GM19238 (cell line): ENCODE results near the gene DACT1.

ENCODE experiments used
- DNase-seq: peaks from one replicate; pipeline ENCODE4 v3.0.0; 2011; ENCODE audit warnings: low spot score; ENCODE audit not compliant: insufficient read length

DACT1 gene

DNA sequence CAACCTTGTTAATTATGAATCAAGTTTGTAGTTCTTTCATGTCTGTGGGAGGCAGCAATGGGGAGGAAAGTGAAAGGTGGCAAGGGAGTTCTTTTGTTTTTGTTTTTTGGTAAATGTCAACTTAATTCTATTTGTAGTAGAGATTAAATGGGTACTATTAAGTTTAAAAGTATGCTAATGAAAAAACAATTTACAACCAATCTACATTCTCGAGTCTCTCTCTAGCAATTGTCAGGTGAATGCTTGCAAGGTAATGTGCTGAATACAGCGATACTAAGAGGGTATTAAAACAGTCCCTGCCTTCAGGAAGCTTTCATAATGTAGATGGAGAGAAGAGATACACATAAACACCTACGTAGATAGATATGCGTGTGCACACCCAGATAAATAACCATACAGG lies 1.6 kb upstream of the DACT1 start:
- DNase-seq: no peak

DNA sequence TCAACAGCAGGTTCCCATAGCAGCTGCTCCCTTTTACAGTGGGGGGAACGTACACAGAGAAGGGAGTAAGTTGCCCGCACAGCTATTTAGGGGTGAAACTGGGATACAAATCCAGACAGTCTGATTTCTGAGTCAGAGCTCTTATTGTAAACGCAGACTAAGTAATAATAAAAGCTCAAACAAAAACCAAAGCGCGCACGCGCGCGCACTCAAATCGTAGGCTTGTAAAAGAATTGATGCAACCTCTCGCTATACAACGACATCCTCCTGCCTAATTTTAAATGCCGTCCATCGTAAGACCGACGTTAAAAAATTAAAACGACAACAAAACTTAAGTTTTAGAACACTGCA lies 747 bp upstream of the DACT1 start:
- DNase-seq: no peak

DNA sequence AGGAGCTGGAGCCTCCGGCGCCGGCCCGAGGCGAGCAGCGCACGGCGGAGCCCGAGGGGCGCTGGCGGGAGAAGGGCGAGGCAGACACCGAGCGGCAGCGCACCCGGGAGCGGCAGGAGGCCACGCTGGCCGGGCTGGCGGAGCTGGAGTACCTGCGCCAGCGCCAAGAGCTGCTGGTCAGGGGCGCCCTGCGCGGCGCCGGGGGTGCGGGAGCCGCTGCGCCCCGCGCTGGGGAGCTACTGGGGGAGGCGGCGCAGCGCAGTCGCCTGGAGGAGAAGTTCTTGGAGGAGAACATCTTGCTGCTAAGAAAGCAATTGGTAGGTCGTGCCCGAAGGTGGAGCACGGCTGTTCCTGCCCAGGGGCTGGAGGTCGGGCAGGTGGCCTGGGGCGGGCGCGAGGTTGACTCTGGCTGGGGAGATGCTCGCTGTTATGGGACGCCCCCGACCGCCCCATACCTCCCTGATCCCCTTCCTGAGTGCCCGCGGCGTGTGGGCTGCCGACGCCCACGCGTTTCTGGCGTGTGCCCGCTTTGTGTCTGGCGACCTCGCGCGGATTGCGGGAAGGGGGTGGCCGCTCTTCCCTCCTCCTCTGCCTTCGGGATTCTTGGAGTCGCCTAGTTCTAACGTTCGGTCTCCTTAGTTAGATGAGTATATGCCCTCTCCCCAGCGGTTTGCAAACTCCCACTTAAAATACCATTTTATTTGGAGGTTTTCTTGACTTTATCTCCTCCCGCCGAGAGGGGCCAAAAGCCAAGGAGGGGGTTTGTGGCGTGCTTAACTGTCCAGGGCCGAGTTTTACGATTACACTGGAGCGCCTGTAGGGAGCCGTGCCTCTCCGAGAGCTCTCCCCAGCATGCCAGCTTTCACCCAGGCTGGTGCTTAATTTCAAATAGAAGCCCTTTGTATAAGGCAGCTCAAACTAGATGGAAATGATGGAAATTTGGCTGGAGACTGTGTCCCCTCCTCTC lies 752 bp downstream of the DACT1 start:
- no peak for DNase-seq

DNA sequence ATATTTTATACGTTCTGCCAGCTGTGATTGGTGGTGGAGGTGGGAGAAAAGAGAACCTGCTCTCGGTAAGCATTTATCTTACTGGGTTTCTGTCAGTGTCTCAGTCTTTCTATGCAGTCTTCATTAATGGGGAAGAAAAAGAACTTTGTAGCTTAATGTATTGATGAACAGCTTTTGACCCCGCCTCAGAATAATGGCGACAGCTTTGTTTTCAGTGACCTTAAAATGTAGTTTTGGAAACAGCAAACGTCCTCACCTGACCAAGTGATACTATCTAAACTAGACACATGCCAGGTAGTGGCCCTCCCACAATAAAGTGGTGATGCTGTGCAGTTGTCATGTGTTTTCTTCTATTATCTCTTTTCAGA lies 1.4 kb downstream of the DACT1 start:
- no peak for DNase-seq

DNA sequence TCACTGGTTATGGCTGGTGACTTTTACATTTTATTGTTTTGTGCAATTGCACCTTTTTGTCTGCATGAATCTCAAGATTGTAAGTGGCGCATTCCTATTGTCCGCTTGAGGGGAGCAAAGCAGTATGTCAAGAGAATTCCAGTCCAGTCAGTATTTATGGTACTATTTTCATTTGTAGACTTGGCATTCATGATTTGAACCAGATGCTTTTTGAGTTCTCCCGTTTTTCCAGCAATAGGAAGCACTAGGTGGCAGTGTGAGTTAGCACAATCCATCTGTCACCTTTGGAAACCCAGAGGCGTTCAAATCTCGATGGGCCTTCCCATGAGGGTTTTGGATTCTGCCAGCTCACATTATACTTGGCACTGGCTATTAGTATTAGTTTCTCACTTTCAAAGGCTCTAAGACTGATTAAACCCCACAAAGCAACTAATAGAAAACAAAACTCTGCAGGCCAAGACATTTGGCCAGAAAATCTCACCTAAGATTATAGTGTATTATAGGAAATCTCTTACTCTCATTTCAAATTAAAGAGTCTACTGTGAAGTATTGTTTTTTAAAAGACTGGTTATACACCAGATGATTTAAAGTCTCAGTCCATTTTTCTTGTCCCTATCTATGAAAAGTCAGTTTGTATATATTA lies 2.2 kb downstream of the DACT1 start:
- DNase-seq: no peak

DNA sequence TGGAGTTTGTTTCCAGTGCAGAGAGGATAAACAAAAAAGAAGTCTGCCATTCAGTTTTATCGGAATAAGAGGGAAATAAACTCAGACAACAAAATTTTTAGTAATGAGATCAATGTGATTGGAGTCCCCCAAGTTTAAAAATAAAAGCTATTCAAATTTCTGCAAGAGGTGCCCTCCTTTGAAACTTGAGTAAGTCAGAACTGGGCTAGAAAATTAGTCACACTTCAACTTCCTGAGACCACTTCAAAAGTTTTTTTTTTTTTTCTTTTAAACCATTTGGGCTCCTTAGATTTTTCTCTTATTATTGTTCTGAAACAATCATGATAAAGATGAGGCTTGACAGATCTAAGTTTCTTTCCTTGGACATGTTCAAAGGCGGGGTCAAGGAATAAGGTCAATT lies 3.2 kb downstream of the DACT1 start:
- no peak for DNase-seq

DNA sequence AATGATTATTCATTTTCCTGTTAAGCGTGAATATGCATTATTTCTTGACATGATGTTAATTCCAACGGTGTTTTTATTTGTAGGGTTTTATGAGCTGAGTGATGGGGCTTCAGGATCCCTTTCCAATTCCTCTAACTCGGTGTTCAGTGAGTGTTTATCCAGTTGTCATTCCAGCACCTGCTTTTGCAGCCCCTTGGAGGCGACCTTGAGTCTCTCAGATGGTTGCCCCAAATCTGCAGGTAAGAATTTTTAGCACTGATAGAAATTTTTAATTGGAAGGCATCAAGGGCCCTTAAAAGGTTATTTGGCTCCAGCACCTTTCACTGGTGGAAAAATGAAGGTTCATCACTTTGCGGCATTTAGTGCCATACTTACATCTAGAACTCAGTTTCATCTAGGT lies 3.7 kb downstream of the DACT1 start:
- no peak for DNase-seq

DNA sequence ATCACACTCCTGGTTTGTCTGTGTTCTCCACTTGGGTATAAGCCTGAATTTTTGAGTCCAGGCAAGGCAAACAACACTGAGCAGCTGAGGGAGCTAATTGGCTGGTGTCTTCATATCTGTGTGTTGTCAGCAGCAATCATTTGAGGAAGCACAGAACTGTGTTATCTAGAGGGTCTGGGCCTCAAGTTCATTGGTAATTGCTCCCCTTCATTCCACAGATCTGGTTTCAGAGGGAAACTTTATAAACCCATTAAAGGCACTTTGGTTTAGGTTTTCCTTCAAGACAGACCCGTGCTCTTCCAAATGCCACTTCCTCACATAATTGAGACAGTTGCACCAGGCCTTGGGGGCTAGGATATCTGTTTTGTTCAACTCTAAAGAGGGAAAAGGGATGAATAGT lies 5.6 kb downstream of the DACT1 start:
- no peak for DNase-seq

DNA sequence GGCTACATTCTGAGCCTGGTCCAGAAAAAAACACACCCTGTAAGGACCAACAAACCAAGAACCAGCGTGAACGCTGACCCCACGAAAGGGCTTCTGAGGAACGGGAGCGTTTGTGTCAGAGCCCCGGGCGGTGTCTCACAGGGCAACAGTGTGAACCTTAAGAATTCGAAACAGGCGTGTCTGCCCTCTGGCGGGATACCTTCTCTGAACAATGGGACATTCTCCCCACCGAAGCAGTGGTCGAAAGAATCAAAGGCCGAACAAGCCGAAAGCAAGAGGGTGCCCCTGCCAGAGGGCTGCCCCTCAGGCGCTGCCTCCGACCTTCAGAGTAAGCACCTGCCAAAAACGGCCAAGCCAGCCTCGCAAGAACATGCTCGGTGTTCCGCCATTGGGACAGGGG lies 7.9 kb downstream of the DACT1 start:
- DNase-seq: no peak

DNA sequence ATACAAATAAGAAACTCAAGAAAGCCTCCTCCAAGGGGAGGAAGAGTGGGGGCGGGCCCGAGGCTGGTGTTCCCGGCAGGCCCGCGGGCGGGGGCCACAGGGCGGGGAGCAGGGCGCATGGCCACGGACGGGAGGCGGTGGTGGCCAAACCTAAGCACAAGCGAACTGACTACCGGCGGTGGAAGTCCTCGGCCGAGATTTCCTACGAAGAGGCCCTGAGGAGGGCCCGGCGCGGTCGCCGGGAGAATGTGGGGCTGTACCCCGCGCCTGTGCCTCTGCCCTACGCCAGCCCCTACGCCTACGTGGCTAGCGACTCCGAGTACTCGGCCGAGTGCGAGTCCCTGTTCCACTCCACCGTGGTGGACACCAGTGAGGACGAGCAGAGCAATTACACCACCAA lies 8.7 kb downstream of the DACT1 start:
- DNase-seq: no peak

DNA sequence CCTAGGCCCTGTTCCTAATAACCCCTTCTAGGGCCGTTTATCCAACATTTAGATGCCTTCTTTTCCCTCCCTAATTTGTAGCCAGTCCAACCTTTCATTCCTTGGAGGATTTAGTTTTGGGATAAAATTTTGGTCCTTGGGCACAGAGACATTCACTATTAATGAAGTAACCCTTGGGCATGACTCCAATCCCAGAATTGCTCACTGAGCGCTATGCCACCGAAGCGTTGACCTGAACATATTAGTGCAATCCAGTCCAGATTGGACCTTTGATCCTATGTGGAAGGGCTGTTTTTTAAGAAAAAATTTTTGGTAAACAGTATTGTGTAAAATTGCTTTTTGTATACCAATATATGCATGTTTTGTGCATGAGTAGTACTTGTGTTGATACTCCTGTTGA lies 10.0 kb downstream of the DACT1 start:
- DNase-seq: no peak

DNA sequence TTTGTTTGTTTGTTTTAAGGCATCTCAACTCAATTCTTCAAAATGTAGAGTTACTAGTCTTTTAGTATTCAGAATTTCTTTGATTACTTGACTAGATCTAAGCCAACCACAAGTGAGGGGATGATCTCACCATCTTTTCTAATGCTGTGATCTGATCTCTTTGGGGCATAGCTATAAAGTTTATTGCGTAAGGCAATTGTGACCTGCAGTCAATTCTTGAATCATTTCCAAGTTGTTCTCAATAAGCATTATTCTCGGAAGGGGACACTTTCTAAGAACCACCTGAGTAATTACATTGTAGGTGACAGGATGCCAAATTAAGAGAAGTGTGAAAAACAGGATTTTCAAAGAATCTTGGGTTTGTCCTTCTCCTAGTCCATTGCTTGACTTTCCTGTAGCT lies 13.1 kb downstream of the DACT1 start:
- DNase-seq: no peak

DNA sequence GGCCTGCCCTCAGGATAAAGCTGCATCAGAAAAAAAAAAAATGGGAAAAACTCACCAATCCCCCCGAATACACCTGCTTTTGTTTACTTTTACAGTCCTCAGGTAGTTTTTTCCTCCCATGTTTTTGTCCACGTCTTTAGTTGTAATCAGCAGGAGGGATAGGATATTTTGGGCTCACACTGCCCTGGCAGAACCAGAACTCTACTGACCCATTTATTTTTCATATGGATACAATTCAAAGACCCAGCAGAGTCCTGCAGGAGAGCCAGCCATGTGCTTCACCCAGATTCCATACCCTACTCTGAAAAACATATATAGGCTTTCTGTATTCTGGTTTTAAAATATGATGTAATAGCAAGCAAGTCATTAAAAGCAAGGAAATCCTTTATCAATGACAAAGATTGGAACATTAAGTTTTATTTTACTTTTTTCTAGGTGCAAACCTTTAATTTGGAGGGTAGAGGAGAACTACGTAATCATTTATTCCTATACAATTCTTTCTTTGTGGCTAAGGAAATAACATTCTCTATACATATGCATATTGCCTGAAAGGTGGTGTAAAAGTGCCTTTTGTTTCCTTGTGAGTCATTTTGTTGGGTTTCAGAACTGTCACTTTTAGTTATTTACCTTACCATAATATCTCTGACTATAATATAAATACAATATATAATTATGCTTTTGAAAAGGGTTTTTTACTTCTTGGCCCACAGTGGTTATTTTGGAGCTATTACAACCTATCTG lies 19.1 kb downstream of the DACT1 start:
- no peak for DNase-seq

DNA sequence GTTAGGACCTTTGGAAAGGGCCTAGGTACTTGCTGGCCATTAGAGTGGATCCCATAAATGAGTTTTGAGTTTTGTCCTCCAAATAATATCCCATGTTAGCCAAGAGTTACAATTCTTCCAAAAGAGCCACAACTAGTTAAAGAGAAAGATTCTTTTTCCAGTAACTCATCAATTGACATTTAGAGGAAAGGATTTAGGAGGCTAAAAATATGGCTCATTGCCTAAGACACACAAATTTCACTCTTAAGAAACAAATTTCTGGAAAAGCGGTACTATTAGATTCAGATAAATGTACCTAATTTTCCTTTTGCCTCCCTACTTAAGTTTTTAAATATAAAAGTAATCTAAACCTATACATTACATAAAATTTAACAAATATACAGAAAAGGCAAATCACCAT lies 21.3 kb downstream of the DACT1 start:
- no peak for DNase-seq

DNA sequence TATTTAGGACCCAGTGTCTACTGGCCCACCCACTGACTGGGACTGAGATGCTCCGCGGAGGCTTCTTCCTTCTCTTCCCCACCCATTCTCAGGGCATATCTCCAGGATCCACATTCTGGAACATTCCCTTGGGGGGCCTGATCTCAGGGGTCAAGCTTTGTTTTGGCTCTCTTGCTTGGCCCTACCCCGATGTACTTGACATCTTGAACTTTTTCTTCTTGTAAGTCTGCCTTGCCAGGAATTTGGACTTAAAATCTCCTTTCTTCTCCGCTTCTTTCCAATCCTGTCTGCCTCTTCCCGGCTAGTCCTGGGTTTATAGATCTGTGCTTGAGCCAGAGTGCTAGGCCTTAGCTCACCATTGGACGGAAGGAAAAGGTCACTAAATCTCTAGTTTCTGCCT lies 22.1 kb downstream of the DACT1 start:
- DNase-seq: no peak

DNA sequence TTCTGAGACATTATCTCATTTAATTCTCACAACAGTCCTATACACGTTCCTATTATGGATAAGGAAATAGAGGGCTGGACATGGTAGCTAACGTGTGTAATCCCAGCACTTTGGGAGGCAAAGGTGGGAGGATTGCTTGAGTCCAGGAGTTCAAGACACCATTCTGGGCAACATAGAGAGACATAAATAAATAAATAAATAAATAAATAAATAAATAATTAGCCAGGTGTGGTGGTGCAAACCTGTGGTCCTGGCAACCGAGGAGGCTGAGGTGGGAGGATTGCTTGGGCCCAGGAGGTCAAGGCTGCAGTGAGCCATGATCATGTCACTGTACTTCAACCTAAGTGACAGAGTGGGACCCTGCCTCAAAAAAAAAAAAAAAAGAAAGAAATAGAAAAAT lies 22.6 kb downstream of the DACT1 start:
- DNase-seq: no peak

DNA sequence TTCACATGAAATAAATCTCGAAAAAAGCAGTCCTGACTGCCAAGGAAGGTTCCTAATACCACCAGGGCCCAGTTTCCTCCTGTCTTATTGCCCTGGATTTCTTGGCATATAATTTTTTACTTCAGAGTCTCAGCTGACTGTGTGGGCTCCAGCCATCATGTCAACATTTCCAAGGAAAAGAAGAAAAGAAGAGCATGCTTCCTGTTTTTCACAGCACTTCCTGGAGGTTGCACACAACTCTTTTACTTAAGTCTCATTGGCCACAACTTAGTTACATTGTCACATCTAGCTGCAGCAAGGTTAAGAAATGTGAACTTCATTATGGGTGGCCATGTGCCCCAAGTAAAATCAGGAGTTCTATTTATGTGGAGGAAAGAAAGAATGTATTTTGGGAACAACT lies 24.3 kb downstream of the DACT1 start:
- DNase-seq: no peak

DNA sequence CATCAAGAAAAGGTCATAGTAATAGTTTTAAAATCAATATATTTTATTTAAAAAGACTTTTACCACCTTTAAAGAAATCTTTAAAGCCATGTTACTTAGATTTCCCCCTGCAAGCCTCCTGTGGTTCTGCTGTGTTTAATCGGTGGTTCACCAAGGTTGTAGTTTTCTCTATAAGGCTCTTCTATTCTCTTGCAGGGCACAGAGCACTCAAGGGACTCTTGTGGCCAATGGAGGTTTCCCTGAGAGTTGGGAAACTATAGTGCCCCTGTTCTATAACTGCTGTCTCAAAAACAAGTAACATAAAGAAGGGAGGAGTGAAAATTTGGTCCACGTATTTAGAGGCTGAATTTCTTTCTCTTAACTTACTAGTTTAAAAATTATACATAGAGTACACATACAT lies 25.0 kb downstream of the DACT1 start:
- DNase-seq: no peak

DNA sequence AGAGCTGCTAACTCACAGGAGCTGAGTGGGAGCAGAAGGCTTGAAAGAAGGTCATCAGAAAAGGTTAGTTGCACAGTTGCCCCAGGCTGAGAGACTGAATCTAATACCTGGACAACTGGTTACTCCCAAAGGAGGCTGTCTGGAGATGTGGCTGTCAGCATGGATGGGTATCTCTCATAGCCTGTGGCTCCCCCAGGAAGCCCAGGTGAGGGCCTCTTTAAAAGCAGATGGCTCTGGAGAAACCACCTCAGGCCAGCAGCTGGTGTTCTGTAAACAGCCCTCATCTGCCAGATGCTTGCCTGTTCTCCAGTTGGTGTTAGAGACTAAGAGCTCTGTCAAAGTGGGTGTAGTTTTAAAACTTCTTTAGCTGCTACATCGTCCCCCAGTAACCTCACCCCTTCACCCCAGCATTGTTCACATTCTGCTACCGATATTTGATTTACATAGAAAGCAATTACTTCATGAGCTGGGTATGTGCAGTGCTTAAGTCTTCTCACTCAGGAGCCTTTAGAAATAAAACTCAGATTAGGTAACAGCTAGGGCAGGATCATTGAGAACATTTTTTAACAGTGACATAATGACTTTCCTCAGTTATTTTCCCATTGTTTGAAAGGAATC lies 25.8 kb downstream of the DACT1 start:
- no peak for DNase-seq

DNA sequence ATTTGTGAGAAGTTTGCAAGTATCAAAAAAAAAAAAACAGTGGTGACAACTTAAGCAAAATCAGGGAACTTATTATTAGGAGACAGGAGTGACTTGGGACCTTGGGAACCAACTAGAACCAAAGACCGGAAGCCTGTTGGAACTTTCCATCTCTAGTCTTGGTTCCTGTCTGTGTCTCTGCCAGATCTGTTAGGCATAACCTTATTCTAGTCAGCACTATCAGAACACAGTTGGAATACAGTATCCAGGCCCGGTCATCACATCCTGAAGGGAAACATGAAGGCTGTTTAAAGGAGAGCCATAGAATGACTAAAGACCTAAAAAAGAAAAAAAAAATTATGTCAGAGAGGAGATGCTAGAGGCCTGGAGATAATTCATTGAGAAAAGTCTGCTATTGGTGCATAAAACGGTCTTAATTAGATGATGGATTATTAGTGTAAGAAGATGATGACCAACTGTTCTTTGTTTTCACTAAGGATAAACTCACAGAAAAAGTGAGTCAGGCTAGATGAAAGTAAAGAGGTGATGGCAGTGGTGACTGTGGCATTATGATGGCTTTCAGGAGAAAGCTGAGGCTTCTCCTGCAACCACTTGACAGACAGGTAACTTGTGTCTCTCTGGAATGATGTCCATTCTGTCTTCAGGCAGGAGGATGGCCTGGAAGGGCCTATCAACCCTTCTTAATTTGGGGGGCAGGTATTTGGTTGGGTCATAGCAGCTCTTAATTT lies 28.2 kb downstream of the DACT1 start:
- DNase-seq: no peak

DNA sequence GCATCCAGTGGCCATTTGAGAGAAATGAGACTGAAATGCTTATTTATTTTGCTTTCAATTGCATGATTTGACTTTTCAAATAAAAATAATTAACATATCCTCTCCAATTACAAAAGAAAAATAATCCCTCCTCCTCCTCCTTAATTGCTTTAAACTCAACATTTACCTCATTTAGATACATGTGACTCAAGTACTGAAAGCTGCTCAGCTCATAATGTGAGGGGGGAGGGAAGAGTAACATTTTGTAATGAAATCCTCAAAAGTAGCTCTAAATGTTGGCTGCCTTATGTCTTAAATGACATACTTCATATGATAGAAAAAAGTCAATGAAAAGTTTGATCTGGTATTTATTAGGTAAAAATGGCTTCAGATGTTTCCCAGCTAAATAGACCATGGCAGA lies 29.0 kb downstream of the DACT1 start:
- no peak for DNase-seq
